ENCODE measurements around the gene DCUN1D5.

Gene DCUN1D5

GRCh38 chr11:103053997-103054396 is 38.0 kb downstream of the DCUN1D5 start:
- no peak for DNase-seq (ENCODE audit: low read depth)
- Histone ChIP-seq H3K27me3 (replicated peaks; ENCODE audit: control insufficient read depth, insufficient read depth, low read length) (no peaks in the 10 kb centered on the region), H3K36me3 (ENCODE audit: control insufficient read depth, insufficient read depth, low read length, severe bottlenecking) (peaks cover 14% of the 10 kb centered on the region), H3K4me3 (ENCODE audit: low read length) (no peak overlapping the region), H3K9me3 (ENCODE audit: control insufficient read depth, low read length) (no peaks in the 10 kb centered on the region), H3K4me1 (ENCODE audit: control insufficient read depth, insufficient read depth, low read length) (peaks cover 4% of the 10 kb centered on the region), H3K9ac (ENCODE audit: low read length) (no peak overlapping the region)

GRCh38 chr11:103051981-103052380 is 40.0 kb downstream of the DCUN1D5 start:
- Histone ChIP-seq H3K9me3 (ENCODE audit: control insufficient read depth, low read length) (no peaks in the 10 kb centered on the region), H3K4me3 (ENCODE audit: low read length) (no peak overlapping the region), H3K9ac (ENCODE audit: low read length) (no peak overlapping the region), H3K4me1 (ENCODE audit: control insufficient read depth, insufficient read depth, low read length) (peaks cover 10% of the 10 kb centered on the region), H3K27me3 (replicated peaks; ENCODE audit: control insufficient read depth, insufficient read depth, low read length) (no peaks in the 10 kb centered on the region), H3K36me3 (ENCODE audit: control insufficient read depth, insufficient read depth, low read length, severe bottlenecking) (peaks cover 7% of the 10 kb centered on the region)
- peak; percentile 20 for DNase-seq (ENCODE audit: low read depth)

GRCh38 chr11:103051151-103051801 is 40.7 kb downstream of the DCUN1D5 start:
- Histone ChIP-seq H3K4me3 (ENCODE audit: low read length) (no peak overlapping the region), H3K9me3 (ENCODE audit: control insufficient read depth, low read length) (no peaks in the 10 kb centered on the region), H3K36me3 (ENCODE audit: control insufficient read depth, insufficient read depth, low read length, severe bottlenecking) (no peaks in the 10 kb centered on the region), H3K4me1 (ENCODE audit: control insufficient read depth, insufficient read depth, low read length) (peaks cover 10% of the 10 kb centered on the region), H3K9ac (ENCODE audit: low read length) (no peak overlapping the region), H3K27me3 (replicated peaks; ENCODE audit: control insufficient read depth, insufficient read depth, low read length) (no peaks in the 10 kb centered on the region)
- DNase-seq (ENCODE audit: low read depth), result no peak

- DNase-seq (ENCODE audit: low read depth), result peak; percentile 19
- Histone ChIP-seq H3K36me3 (ENCODE audit: control insufficient read depth, insufficient read depth, low read length, severe bottlenecking) (no peaks in the 10 kb centered on the region), H3K9ac (ENCODE audit: low read length) (no peak overlapping the region), H3K27me3 (replicated peaks; ENCODE audit: control insufficient read depth, insufficient read depth, low read length) (no peaks in the 10 kb centered on the region), H3K4me3 (ENCODE audit: low read length) (no peak overlapping the region), H3K4me1 (ENCODE audit: control insufficient read depth, insufficient read depth, low read length) (peaks cover 12% of the 10 kb centered on the region), H3K9me3 (ENCODE audit: control insufficient read depth, low read length) (no peaks in the 10 kb centered on the region)
Measured at GRCh38 chr11:103050351-103050750, 41.6 kb downstream of the DCUN1D5 start.

GRCh38 chr11:103047837-103048236 is 44.1 kb downstream of the DCUN1D5 start:
- no peaks in the 10 kb centered on the region for H3K27me3 ChIP-seq (replicated peaks; ENCODE audit: control insufficient read depth, insufficient read depth, low read length)
- no peak overlapping the region for H3K9ac ChIP-seq (ENCODE audit: low read length)
- no peaks in the 10 kb centered on the region for H3K9me3 ChIP-seq (ENCODE audit: control insufficient read depth, low read length)
- no peaks in the 10 kb centered on the region for H3K36me3 ChIP-seq (ENCODE audit: control insufficient read depth, insufficient read depth, low read length, severe bottlenecking)
- DNase-seq (ENCODE audit: low read depth), result peak; percentile 49
- H3K4me3 ChIP-seq (ENCODE audit: low read length), result no peak overlapping the region
- H3K4me1 ChIP-seq (ENCODE audit: control insufficient read depth, insufficient read depth, low read length), result peaks cover 10% of the 10 kb centered on the region

GRCh38 chr11:103043826-103044678 is 47.9 kb downstream of the DCUN1D5 start:
- H3K27me3 ChIP-seq (replicated peaks; ENCODE audit: control insufficient read depth, insufficient read depth, low read length), result no peaks in the 10 kb centered on the region
- DNase-seq (ENCODE audit: low read depth), result no peak
- no peak overlapping the region for H3K4me3 ChIP-seq (ENCODE audit: low read length)
- H3K9ac ChIP-seq (ENCODE audit: low read length), result no peak overlapping the region
- H3K4me1 ChIP-seq (ENCODE audit: control insufficient read depth, insufficient read depth, low read length), result peaks cover 10% of the 10 kb centered on the region
- H3K36me3 ChIP-seq (ENCODE audit: control insufficient read depth, insufficient read depth, low read length, severe bottlenecking), result no peaks in the 10 kb centered on the region
- no peaks in the 10 kb centered on the region for H3K9me3 ChIP-seq (ENCODE audit: control insufficient read depth, low read length)

GRCh38 chr11:103042161-103042560 is 49.8 kb downstream of the DCUN1D5 start:
- no peak overlapping the region for H3K4me3 ChIP-seq (ENCODE audit: low read length)

GRCh38 chr11:103035791-103036434 is 56.0 kb downstream of the DCUN1D5 start:
- Histone ChIP-seq H3K4me3 (ENCODE audit: low read length) (peak overlapping the region; percentile 13), H3K27me3 (replicated peaks; ENCODE audit: control insufficient read depth, insufficient read depth, low read length) (no peaks in the 10 kb centered on the region), H3K4me1 (ENCODE audit: control insufficient read depth, insufficient read depth, low read length) (peaks cover 8% of the 10 kb centered on the region), H3K9ac (ENCODE audit: low read length) (peak overlapping the region; percentile 29), H3K9me3 (ENCODE audit: control insufficient read depth, low read length) (no peaks in the 10 kb centered on the region), H3K36me3 (ENCODE audit: control insufficient read depth, insufficient read depth, low read length, severe bottlenecking) (no peaks in the 10 kb centered on the region)
- DNase-seq (ENCODE audit: low read depth), result peak; percentile 92

More at GRCh38 chr11:103042161-103042560, 49.8 kb downstream of the DCUN1D5 start:
- Histone ChIP-seq H3K27me3 (replicated peaks; ENCODE audit: control insufficient read depth, insufficient read depth, low read length) (no peaks in the 10 kb centered on the region), H3K4me1 (ENCODE audit: control insufficient read depth, insufficient read depth, low read length) (peaks cover 4% of the 10 kb centered on the region), H3K36me3 (ENCODE audit: control insufficient read depth, insufficient read depth, low read length, severe bottlenecking) (no peaks in the 10 kb centered on the region), H3K9ac (ENCODE audit: low read length) (no peak overlapping the region), H3K9me3 (ENCODE audit: control insufficient read depth, low read length) (no peaks in the 10 kb centered on the region)
- no peak for DNase-seq (ENCODE audit: low read depth)

- Histone ChIP-seq H3K4me3 (ENCODE audit: low read length) (no peak overlapping the region), H3K9ac (ENCODE audit: low read length) (no peak overlapping the region), H3K9me3 (ENCODE audit: control insufficient read depth, low read length) (no peaks in the 10 kb centered on the region), H3K27me3 (replicated peaks; ENCODE audit: control insufficient read depth, insufficient read depth, low read length) (no peaks in the 10 kb centered on the region), H3K4me1 (ENCODE audit: control insufficient read depth, insufficient read depth, low read length) (peaks cover 8% of the 10 kb centered on the region), H3K36me3 (ENCODE audit: control insufficient read depth, insufficient read depth, low read length, severe bottlenecking) (no peaks in the 10 kb centered on the region)
- no peak for DNase-seq (ENCODE audit: low read depth)
Measured at GRCh38 chr11:103035216-103035615, 56.7 kb downstream of the DCUN1D5 start.

GRCh38 chr11:103031834-103032233 is 60.1 kb downstream of the DCUN1D5 start:
- DNase-seq (ENCODE audit: low read depth), result peak; percentile 71
- Histone ChIP-seq H3K36me3 (ENCODE audit: control insufficient read depth, insufficient read depth, low read length, severe bottlenecking) (no peaks in the 10 kb centered on the region), H3K27me3 (replicated peaks; ENCODE audit: control insufficient read depth, insufficient read depth, low read length) (no peaks in the 10 kb centered on the region), H3K9me3 (ENCODE audit: control insufficient read depth, low read length) (no peaks in the 10 kb centered on the region), H3K9ac (ENCODE audit: low read length) (no peak overlapping the region), H3K4me3 (ENCODE audit: low read length) (no peak overlapping the region), H3K4me1 (ENCODE audit: control insufficient read depth, insufficient read depth, low read length) (peaks cover 8% of the 10 kb centered on the region)

GRCh38 chr11:103029401-103029800 is 62.6 kb downstream of the DCUN1D5 start:
- no peaks in the 10 kb centered on the region for H3K27me3 ChIP-seq (replicated peaks; ENCODE audit: control insufficient read depth, insufficient read depth, low read length)
- no peak overlapping the region for H3K9ac ChIP-seq (ENCODE audit: low read length)

More at GRCh38 chr11:103029401-103029800, 62.6 kb downstream of the DCUN1D5 start:
- H3K36me3 ChIP-seq (ENCODE audit: control insufficient read depth, insufficient read depth, low read length, severe bottlenecking), result no peaks in the 10 kb centered on the region
- H3K4me3 ChIP-seq (ENCODE audit: low read length), result no peak overlapping the region
- no peak for DNase-seq (ENCODE audit: low read depth)
- no peaks in the 10 kb centered on the region for H3K9me3 ChIP-seq (ENCODE audit: control insufficient read depth, low read length)
- H3K4me1 ChIP-seq (ENCODE audit: control insufficient read depth, insufficient read depth, low read length), result peaks cover 6% of the 10 kb centered on the region

All from adipocyte (in vitro differentiated cells).